B cell (primary cell): ENCODE results near the gene PTPRN2. TPM values are rescaled to one million over a fixed set of nuclear protein-coding genes. Genes with fewer than 3 reads are reported as not detected.

Source experiments
- ATAC-seq: fragments of 200-7000 bp; cut with Tn5 transposase; one replicate; pipeline ENCODE4 v1.10.0; 2021; ENCODE audit warnings: low read depth, mild to moderate bottlenecking, moderate number of reproducible peaks, moderate library complexity
- CTCF ChIA-PET: fragments of 350-600 bp; sonication (Branson Sonifier 250); formaldehyde crosslinking; loops from one replicate; lab custom pipeline; 2021; ENCODE audit warnings: antibody characterized with exemption, inconsistent platforms; lab: Charles Lee
- POLR2A ChIA-PET: fragments of 350-600 bp; sonication (Branson Sonifier 250); formaldehyde crosslinking; loops from one replicate; lab custom pipeline; 2021; ENCODE audit warnings: antibody characterized with exemption; lab: Charles Lee
- DNase-seq: peaks from one replicate; pipeline ENCODE4 v3.0.0; 2013
- H2AFZ ChIP-seq: 2 replicates; pipeline ENCODE4 v1.6.1; 2012; ENCODE audit warnings: mild to moderate bottlenecking, low read depth, low read length; ENCODE audit not compliant: insufficient read depth, poor library complexity, severe bottlenecking
- H3K27ac ChIP-seq, 2 donors: 1 replicate in 1 of 2; 2 replicates in 1 of 2; pipeline ENCODE4 v1.5.1; 2012 to 2013; ENCODE audit warnings: low read length in 2 of 2, mild to moderate bottlenecking in 2 of 2, moderate library complexity in 1 of 2
- H3K27me3 ChIP-seq, 4 experiments: fragments of 200-600 bp in 1 of 4; sonication (generic) in 1 of 4; replicated peaks in 1 of 4; 1 replicate in 2 of 4; 2 replicates in 2 of 4; pipeline versions ENCODE4 v1.6.1 to v1.7.0; 2013 to 2016; ENCODE audit warnings: low read length in 3 of 4, mild to moderate bottlenecking in 2 of 4, mixed read lengths in 1 of 4, moderate library complexity in 1 of 4; ENCODE audit not compliant: insufficient read depth in 4 of 4, control insufficient read depth in 3 of 4; ENCODE audit errors: control extremely low read depth in 1 of 4
- H3K36me3 ChIP-seq, 2 experiments: replicated peaks in 1 of 2; 1 replicate in 1 of 2; 2 replicates in 1 of 2; pipeline versions ENCODE4 v1.6.1 to v1.7.1; 2013; ENCODE audit warnings: low read length in 1 of 2; ENCODE audit not compliant: insufficient read depth in 2 of 2, control insufficient read depth in 1 of 2; ENCODE audit errors: control extremely low read depth in 1 of 2, extremely low read depth in 1 of 2
- H3K4me1 ChIP-seq, 2 donors: fragments of 200-600 bp in 1 of 2; sonication (generic) in 1 of 2; 1 replicate in 1 of 2; 2 replicates in 1 of 2; pipeline versions ENCODE4 v1.5.1 to v1.6.1; 2013 to 2017; ENCODE audit warnings: low read length in 2 of 2; ENCODE audit not compliant: control insufficient read depth in 2 of 2, insufficient read depth in 2 of 2
- H3K4me2 ChIP-seq: replicated peaks from 2 replicates; pipeline ENCODE3; 2012; ENCODE audit warnings: mild to moderate bottlenecking, low read depth, low read length; ENCODE audit not compliant: poor library complexity, severe bottlenecking
- H3K4me3 ChIP-seq, 5 experiments: fragments of 200-600 bp in 1 of 5; sonication (generic) in 1 of 5; 1 replicate in 3 of 5; 2 replicates in 2 of 5; pipeline versions ENCODE4 v1.5.1 to v1.7.0; 2011 to 2016; ENCODE audit warnings: low read length in 4 of 5, mild to moderate bottlenecking in 4 of 5, low read depth in 2 of 5, control low read depth in 1 of 5, moderate library complexity in 1 of 5; ENCODE audit not compliant: insufficient read depth in 1 of 5; ENCODE audit errors: control extremely low read depth in 1 of 5, extremely low read depth in 1 of 5
- H3K79me2 ChIP-seq: fragments of 200-600 bp; sonication (generic); one replicate; pipeline ENCODE4 v1.6.0; 2016; ENCODE audit warnings: low read length; ENCODE audit not compliant: control insufficient read depth, insufficient read depth
- H3K9ac ChIP-seq: fragments of 200-600 bp; sonication (generic); 2 replicates; pipeline ENCODE4 v1.6.1; 2017; ENCODE audit warnings: mild to moderate bottlenecking, low read length, moderate library complexity
- H3K9me3 ChIP-seq, 3 donors: one replicate each; pipeline versions ENCODE4 v1.6.1 to v1.7.1; 2013; ENCODE audit warnings: low read length in 2 of 3; ENCODE audit not compliant: control insufficient read depth in 2 of 3, insufficient read depth in 1 of 3; ENCODE audit errors: control extremely low read depth in 1 of 3
- H4K20me1 ChIP-seq: 2 replicates; pipeline ENCODE4 v1.6.0; 2012; ENCODE audit warnings: mild to moderate bottlenecking, low read length; ENCODE audit not compliant: insufficient read depth, control insufficient read depth, poor library complexity, severe bottlenecking
- H3K27ac Mint-ChIP-seq: one replicate; pipeline ENCODE4 v1.8.0; 2021; ENCODE audit warnings: mixed read lengths
- H3K27me3 Mint-ChIP-seq: one replicate; pipeline ENCODE4 v1.8.0; 2021; ENCODE audit warnings: mixed read lengths
- H3K4me1 Mint-ChIP-seq: one replicate; pipeline ENCODE4 v1.8.0; 2021; ENCODE audit warnings: mixed read lengths
- H3K4me3 Mint-ChIP-seq: one replicate; pipeline ENCODE4 v1.8.0; 2021; ENCODE audit warnings: mixed read lengths
- H3K9me3 Mint-ChIP-seq: one replicate; pipeline ENCODE4 v1.8.0; 2022; ENCODE audit warnings: mixed read lengths; ENCODE audit not compliant: insufficient read depth
- CTCF ChIP-seq: fragments of 200-600 bp; IDR thresholded peaks from one replicate; pipeline ENCODE4 v1.8.0; 2022; ENCODE audit warnings: antibody characterized with exemption, mild to moderate bottlenecking
- EZH2 ChIP-seq: IDR thresholded peaks from 2 replicates; pipeline ENCODE4 v1.6.1; 2012; ENCODE audit warnings: borderline replicate concordance, low read depth, mild to moderate bottlenecking, moderate library complexity, low read length; ENCODE audit not compliant: insufficient read depth, poor library complexity, severe bottlenecking
- WGBS: methylation state at CpG from one replicate; pipeline ENCODE4 v1.1.5; 2013; ENCODE audit warnings: missing lambda C conversion rate; ENCODE audit not compliant: insufficient coverage; 5-methylcytosine and 5-hydroxymethylcytosine counted together
- intact Hi-C: fragments of 100-400 bp; cut with micrococcal nuclease; formaldehyde crosslinking; loops from one replicate; pipeline ENCODE4 v1.10.0; 2022
- polyA plus RNA-seq: library from polyadenylated mRNA; depleted of rRNA; stranded (reverse); fragments of >200 nt; gene quantifications from 2 replicates; pipeline ENCODE4 v1.2.3, GENCODE V29; 2012
- total RNA-seq, 2 donors: library from RNA; stranded (reverse); fragments of 120-200 nt in 1 of 2; gene quantifications; 1 replicate in 1 of 2; 2 replicates in 1 of 2; pipeline versions ENCODE4 v1.2.3 to v1.2.4, GENCODE V29; 2013 to 2022

Gene PTPRN2
- total and polyA plus RNA-seq, 2 donors (not counting 1 experiment from before 2014, with no cell fraction given), result 2.0 to 5.0 TPM

DNA sequence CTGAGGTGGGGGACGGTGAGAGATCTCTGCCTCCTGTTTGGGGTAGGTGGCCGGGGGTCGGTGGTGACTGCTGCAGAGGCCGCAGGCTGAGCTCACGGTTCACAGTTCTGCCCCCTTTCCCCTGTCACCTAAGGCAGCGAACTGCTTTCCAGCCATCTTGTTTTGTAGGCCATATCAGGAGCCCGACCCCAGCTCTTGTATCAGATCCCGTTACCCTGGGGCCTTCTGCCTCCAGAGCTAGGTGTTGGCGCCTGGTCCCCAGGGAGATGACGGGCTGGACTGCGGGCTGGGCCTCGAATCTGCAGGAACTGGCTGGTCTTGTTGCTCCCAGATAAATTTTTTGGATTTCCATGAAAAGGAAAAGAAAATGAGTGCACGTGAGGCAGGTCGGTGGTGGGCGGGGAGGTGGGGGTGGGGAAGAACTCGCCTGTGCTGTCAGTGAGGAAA is 1067.8 kb downstream of the PTPRN2 start:
- Mint-ChIP-seq H3K4me3 (no peak overlapping the region), H3K4me1 (no peaks in the 10 kb centered on the region), H3K27me3 (peaks cover 9% of the 10 kb centered on the region), H3K9me3 (no peaks in the 10 kb centered on the region), H3K27ac (no peak overlapping the region)
- POLR2A ChIA-PET, result no interaction called here
- no peak overlapping the region for H3K4me2 ChIP-seq
- peaks cover 0 to 15% (median 0%) of the 10 kb centered on the region in 3 donors for H3K9me3 ChIP-seq
- H3K9ac ChIP-seq, result no peak overlapping the region
- H3K79me2 ChIP-seq, result no peaks in the 10 kb centered on the region
- 86% methylated on average over 16 of the region's 16 CpGs for WGBS
- no peaks in the 10 kb centered on the region for H3K27me3 ChIP-seq
- H3K4me1 ChIP-seq, result peaks cover 0 to 6% of the 10 kb centered on the region in 2 donors
- DNase-seq (no peak), ATAC-seq (no peak)
- H3K36me3 ChIP-seq, result no peaks in the 10 kb centered on the region
- intact Hi-C loops, result no loop called here
- no peak for TF ChIP-seq CTCF
- no peak for TF ChIP-seq EZH2
- no peak overlapping the region for H3K4me3 ChIP-seq
- H4K20me1 ChIP-seq, result no peaks in the 10 kb centered on the region
- H3K27ac ChIP-seq, result no peak overlapping the region
- CTCF ChIA-PET, result no interaction called here
- H2AFZ ChIP-seq, result no peak overlapping the region

- Histone ChIP-seq H3K4me3 (no peak overlapping the region), H3K4me2 (no peak overlapping the region), H3K9me3 (peaks cover 0 to 17% (median 0%) of the 10 kb centered on the region in 3 donors), H3K4me1 (peaks cover 0 to 6% of the 10 kb centered on the region in 2 donors), H3K36me3 (no peaks in the 10 kb centered on the region), H4K20me1 (no peaks in the 10 kb centered on the region), H3K9ac (no peak overlapping the region), H3K27ac (no peak overlapping the region), H3K79me2 (no peaks in the 10 kb centered on the region), H2AFZ (no peak overlapping the region), H3K27me3 (no peaks in the 10 kb centered on the region)
- no peak for ATAC-seq
- intact Hi-C loops, result no loop called here
- Mint-ChIP-seq H3K4me1 (no peaks in the 10 kb centered on the region), H3K9me3 (no peaks in the 10 kb centered on the region), H3K4me3 (no peak overlapping the region), H3K27ac (no peak overlapping the region), H3K27me3 (peaks cover 9% of the 10 kb centered on the region)
- no peak for TF ChIP-seq CTCF
- no peak for TF ChIP-seq EZH2
- 86% methylated on average over 6 of the region's 10 CpGs for WGBS
- POLR2A ChIA-PET, result no interaction called here
- CTCF ChIA-PET, result no interaction called here
- no peak for DNase-seq
These were observed 1068.4 kb downstream of the PTPRN2 start for GRCh38 chr7:157519246-157519645.
